Immature natural killer cell (primary cell): ENCODE data around the gene RRP36. TPM values are rescaled to one million over a fixed set of nuclear protein-coding genes. Genes with fewer than 3 reads are reported as not detected.
A peak's percentile ranks its signal among the peaks of the same experiment; 100 is the strongest.
"Not testable (repeated sequence)": the region's sequence is repeated elsewhere in the genome, so short reads cannot be mapped to it uniquely, and the experiment has no call there.

Source experiments
- DNase-seq, 3 donors: peaks; one replicate each; pipeline ENCODE4 v3.0.0; 2022; ENCODE audit warnings: mixed read lengths in 1 of 3
- H3K27ac Mint-ChIP-seq, 6 donors: one replicate each; pipeline ENCODE4 v1.8.0; 2020; ENCODE audit warnings: mixed read lengths in 6 of 6, mild to moderate bottlenecking in 5 of 6, inconsistent platforms in 4 of 6, moderate library complexity in 3 of 6
- H3K27me3 Mint-ChIP-seq, 3 donors: one replicate each; pipeline ENCODE4 v1.8.0; 2020 to 2021; ENCODE audit warnings: low read depth in 3 of 3, mild to moderate bottlenecking in 3 of 3, mixed read lengths in 3 of 3, moderate library complexity in 3 of 3, inconsistent platforms in 1 of 3
- H3K36me3 Mint-ChIP-seq, 3 donors: one replicate each; pipeline ENCODE4 v1.8.0; 2020; ENCODE audit warnings: mixed read lengths in 3 of 3, inconsistent platforms in 2 of 3, mild to moderate bottlenecking in 2 of 3
- H3K4me1 Mint-ChIP-seq, 2 donors: one replicate each; pipeline ENCODE4 v1.8.0; 2020; ENCODE audit warnings: inconsistent platforms in 2 of 2, mild to moderate bottlenecking in 2 of 2, mixed read lengths in 2 of 2, moderate library complexity in 1 of 2
- H3K4me3 Mint-ChIP-seq, 5 donors: one replicate each; pipeline ENCODE4 v1.8.0; 2020; ENCODE audit warnings: mild to moderate bottlenecking in 5 of 5, mixed read lengths in 5 of 5, inconsistent platforms in 3 of 5, moderate library complexity in 3 of 5
- H3K9me3 Mint-ChIP-seq, 6 donors: one replicate each; pipeline ENCODE4 v1.8.0; 2020; ENCODE audit warnings: mild to moderate bottlenecking in 6 of 6, mixed read lengths in 6 of 6, inconsistent platforms in 4 of 6, moderate library complexity in 3 of 6
- polyA plus RNA-seq, 3 donors: library from polyadenylated mRNA; unstranded; fragments of 300-500 nt; fragmentation: Illumina TruSeq; gene quantifications; one replicate each; pipeline ENCODE4 v1.2.3, GENCODE V29; 2021

RRP36 gene
- polyA plus RNA-seq, 3 donors from 2014 or later: 56.1 to 81.4 (median 78.9) TPM

DNA sequence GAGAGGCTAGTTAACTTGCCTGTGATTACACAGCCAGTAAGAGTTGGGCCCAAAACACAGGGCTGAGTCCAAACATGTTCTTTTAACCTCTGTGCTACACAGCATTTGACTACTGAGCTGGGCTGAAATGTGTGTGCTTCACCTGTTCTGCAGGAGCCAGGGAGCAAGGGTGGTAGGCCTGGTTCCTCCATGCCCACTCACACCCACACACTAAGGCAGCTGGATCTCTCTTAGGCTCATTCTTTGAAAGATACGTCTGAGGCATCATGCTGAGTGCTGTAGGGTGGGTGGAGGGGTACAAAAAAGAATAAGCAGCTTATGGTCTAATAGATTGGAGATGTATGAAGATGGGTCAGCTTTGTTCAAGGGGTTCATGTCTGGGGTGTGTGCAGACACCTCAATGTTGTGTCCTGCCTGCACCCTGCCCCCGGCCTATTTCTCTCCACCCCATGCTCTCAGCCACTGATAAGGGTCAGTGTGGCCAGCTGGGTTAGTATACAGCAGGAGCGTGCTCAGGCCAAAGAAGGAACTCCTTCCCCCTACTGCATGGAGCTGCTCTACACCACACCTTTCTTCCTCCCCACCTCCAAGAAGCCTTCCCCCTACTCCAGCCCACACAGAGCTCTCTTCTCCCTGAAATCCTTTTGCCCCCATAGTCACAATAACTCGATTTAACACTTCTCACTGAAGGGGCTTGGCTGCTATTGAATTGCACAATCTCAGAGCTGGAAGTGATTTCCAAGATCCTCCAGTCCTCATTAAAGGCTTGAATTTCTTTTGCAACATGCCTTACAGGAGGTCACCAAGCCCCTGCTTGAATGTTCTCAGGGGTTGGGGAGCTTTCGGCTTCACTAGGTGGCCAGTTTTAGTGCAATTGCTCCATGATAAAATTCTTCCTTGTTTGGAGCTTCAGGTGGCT lies 33.6 kb upstream of the RRP36 start:
- Mint-ChIP-seq H3K4me1 (peaks cover 36 to 60% of the 10 kb centered on the region in 2 donors), H3K27me3 (peaks cover 0 to 5% (median 0%) of the 10 kb centered on the region in 3 donors), H3K4me3 (peak overlapping the region in 1 of 5 donors; percentile 18), H3K36me3 (peaks cover 0 to 12% (median 4%) of the 10 kb centered on the region in 3 donors), H3K9me3 (no peaks in the 10 kb centered on the region), H3K27ac (peak overlapping the region in 3 of 6 donors; percentile 1 to 69 (median 4))
- no peak for DNase-seq

GRCh38 chr6:42988486-42989020 lies 32.9 kb upstream of the RRP36 start:
- H3K27ac Mint-ChIP-seq: no peak overlapping the region
- peaks cover 3 to 15% (median 4%) of the 10 kb centered on the region in 3 donors for H3K36me3 Mint-ChIP-seq
- H3K27me3 Mint-ChIP-seq: peaks cover 0 to 5% (median 0%) of the 10 kb centered on the region in 3 donors
- H3K4me3 Mint-ChIP-seq: peak overlapping the region in 1 of 5 donors; percentile 18
- peaks cover 35 to 61% of the 10 kb centered on the region in 2 donors for H3K4me1 Mint-ChIP-seq
- H3K9me3 Mint-ChIP-seq: no peaks in the 10 kb centered on the region
- no peak for DNase-seq

GRCh38 chr6:42989923-42990322 lies 31.5 kb upstream of the RRP36 start:
- Mint-ChIP-seq H3K4me1 (peaks cover 26 to 54% of the 10 kb centered on the region in 2 donors), H3K36me3 (peaks cover 4 to 16% (median 4%) of the 10 kb centered on the region in 3 donors), H3K4me3 (no peak overlapping the region), H3K9me3 (no peaks in the 10 kb centered on the region), H3K27me3 (no peaks in the 10 kb centered on the region), H3K27ac (no peak overlapping the region)
- no peak for DNase-seq

- H3K9me3 Mint-ChIP-seq: no peaks in the 10 kb centered on the region
- H3K27me3 Mint-ChIP-seq: peaks cover 0 to 1% (median 0%) of the 10 kb centered on the region in 3 donors
- peaks cover 4 to 10% (median 4%) of the 10 kb centered on the region in 3 donors for H3K36me3 Mint-ChIP-seq
- DNase-seq: no peak
- no peak overlapping the region for H3K4me3 Mint-ChIP-seq
- peaks cover 5 to 23% of the 10 kb centered on the region in 2 donors for H3K4me1 Mint-ChIP-seq
- peak overlapping the region in 1 of 6 donors; percentile 25 for H3K27ac Mint-ChIP-seq
These were observed 28.0 kb upstream of the RRP36 start for GRCh38 chr6:42993445-42993844.

GRCh38 chr6:42996513-42996912 lies 24.9 kb upstream of the RRP36 start:
- no peaks in the 10 kb centered on the region for H3K9me3 Mint-ChIP-seq
- DNase-seq: no peak
- peaks cover 4 to 10% of the 10 kb centered on the region in 2 donors for H3K4me1 Mint-ChIP-seq
- H3K36me3 Mint-ChIP-seq: peaks cover 0 to 7% (median 4%) of the 10 kb centered on the region in 3 donors
- no peak overlapping the region for H3K4me3 Mint-ChIP-seq
- peak overlapping the region in 4 of 6 donors; percentile 6 to 75 (median 47) for H3K27ac Mint-ChIP-seq
- peaks cover 0 to 1% (median 0%) of the 10 kb centered on the region in 3 donors for H3K27me3 Mint-ChIP-seq

DNA sequence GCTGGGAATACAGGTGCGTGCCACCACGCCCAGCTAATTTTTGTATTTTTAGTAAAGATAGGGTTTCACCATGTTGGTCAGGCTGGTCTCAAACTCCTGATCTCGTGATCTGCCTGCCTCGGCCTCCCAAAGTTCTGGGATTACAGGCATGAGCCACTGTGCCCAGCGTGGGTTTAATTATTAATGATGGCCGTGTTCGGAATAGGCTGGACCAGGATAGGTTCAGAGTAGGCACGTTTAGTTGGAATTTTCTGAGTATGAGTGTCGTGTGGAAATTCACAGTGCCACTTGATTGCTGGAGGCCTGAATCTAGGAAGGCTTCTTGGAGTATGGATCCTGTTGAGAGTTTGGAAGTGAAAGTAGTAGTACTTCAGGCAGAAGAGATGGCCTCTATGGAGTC lies 23.2 kb upstream of the RRP36 start:
- not testable (repeated sequence) for H3K27me3 Mint-ChIP-seq, DNase-seq, H3K36me3 Mint-ChIP-seq, H3K27ac Mint-ChIP-seq, H3K9me3 Mint-ChIP-seq, H3K4me3 Mint-ChIP-seq
- H3K4me1 Mint-ChIP-seq: peaks cover 4 to 10% of the 10 kb centered on the region in 2 donors

DNA sequence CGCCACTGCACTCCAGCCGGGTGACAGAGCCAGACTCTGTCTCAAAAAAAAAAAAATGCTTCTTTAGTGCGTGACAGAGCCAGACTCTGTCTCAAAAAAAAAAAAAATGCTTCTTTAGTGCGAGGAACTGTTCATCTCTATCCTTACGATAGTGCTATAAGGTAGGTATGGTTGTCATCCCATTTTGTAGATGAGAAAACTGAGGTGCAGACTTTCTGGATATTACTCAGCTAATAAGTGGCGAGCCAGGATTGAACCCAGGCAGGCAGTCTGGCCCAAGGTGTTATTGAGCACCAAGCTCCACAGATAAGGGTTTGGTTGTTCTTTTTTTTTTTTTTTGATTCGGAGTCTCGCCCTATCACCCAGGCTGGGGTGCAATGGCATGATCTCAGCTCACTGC lies 19.6 kb upstream of the RRP36 start:
- DNase-seq: no peak
- no peak overlapping the region for H3K4me3 Mint-ChIP-seq

DNA sequence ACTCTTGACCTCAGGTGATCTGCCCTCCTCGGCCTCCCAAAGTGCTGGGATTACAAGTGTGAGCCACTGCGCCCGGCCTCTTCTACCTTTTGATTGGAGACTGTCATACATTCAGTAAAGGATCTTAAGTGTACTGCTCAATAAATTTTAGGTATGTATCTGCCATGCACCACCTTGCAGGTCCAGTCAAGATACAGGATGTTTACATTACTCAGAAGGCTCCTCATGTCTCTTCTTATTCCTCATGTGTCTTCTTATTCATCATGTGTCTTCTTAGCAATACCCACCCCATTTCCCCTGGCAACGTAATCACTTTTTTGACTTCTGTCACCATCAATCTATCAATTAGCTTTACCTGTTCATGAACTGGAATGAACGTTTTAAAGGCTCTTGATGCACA lies 15.6 kb upstream of the RRP36 start:
- DNase-seq: no peak
- Mint-ChIP-seq H3K4me3 (no peak overlapping the region), H3K27me3 (peaks cover 0 to 1% (median 0%) of the 10 kb centered on the region in 3 donors), H3K36me3 (peaks cover 5 to 24% (median 8%) of the 10 kb centered on the region in 3 donors), H3K4me1 (peaks cover 0 to 2% of the 10 kb centered on the region in 2 donors), H3K9me3 (no peaks in the 10 kb centered on the region), H3K27ac (no peak overlapping the region)

More for the DNA sequence above, 19.6 kb upstream of the RRP36 start:
- H3K9me3 Mint-ChIP-seq: no peaks in the 10 kb centered on the region
- peaks cover 0 to 8% (median 5%) of the 10 kb centered on the region in 3 donors for H3K36me3 Mint-ChIP-seq
- peaks cover 0 to 2% of the 10 kb centered on the region in 2 donors for H3K4me1 Mint-ChIP-seq
- no peaks in the 10 kb centered on the region for H3K27me3 Mint-ChIP-seq
- no peak overlapping the region for H3K27ac Mint-ChIP-seq

- Mint-ChIP-seq H3K4me3 (no peak overlapping the region), H3K36me3 (peaks cover 5 to 25% (median 8%) of the 10 kb centered on the region in 3 donors), H3K27me3 (peaks cover 0 to 1% (median 0%) of the 10 kb centered on the region in 3 donors), H3K9me3 (no peaks in the 10 kb centered on the region), H3K4me1 (peaks cover 0 to 4% of the 10 kb centered on the region in 2 donors), H3K27ac (no peak overlapping the region)
- no peak for DNase-seq
These were observed 15.2 kb upstream of the RRP36 start for GRCh38 chr6:43006251-43006650.

DNA sequence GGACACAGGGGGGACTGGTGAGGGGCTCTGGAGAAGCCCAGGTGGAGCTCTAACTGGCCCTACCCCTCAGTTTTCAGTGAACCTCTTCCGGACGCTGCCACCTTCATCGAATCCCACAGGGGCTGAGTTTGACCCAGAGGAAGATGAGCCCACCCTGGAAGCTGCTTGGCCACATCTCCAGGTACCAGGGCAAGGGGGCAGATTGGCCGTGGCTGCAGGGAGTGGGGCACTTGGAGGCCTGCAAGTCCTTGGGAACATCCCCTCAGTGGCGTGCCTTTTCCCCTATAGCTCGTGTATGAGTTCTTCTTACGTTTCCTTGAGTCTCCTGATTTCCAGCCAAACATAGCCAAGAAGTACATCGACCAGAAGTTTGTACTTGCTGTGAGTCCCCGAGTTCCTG lies 14.3 kb upstream of the RRP36 start:
- H3K9me3 Mint-ChIP-seq: no peaks in the 10 kb centered on the region
- H3K27me3 Mint-ChIP-seq: peaks cover 0 to 2% (median 1%) of the 10 kb centered on the region in 3 donors
- H3K36me3 Mint-ChIP-seq: peaks cover 5 to 25% (median 8%) of the 10 kb centered on the region in 3 donors
- no peak overlapping the region for H3K4me3 Mint-ChIP-seq
- peak overlapping the region in 2 of 6 donors; percentile 50 to 59 for H3K27ac Mint-ChIP-seq
- DNase-seq: no peak
- H3K4me1 Mint-ChIP-seq: peaks cover 7 to 9% of the 10 kb centered on the region in 2 donors

DNA sequence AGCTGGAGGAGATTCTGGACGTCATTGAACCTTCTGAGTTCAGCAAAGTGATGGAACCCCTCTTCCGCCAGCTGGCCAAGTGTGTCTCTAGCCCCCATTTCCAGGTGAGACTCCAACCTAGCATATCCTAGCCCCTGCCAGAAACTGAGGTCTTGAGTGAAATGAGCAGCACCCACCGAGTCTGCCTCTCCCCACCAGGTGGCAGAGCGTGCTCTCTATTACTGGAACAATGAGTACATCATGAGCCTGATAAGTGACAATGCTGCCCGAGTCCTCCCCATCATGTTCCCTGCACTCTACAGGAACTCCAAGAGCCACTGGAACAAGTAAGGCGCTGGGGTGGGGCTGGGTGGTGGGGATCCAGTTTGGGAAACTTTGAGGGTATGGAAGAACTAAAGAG lies 12.3 kb upstream of the RRP36 start:
- Mint-ChIP-seq H3K4me1 (peaks cover 24 to 28% of the 10 kb centered on the region in 2 donors), H3K9me3 (no peaks in the 10 kb centered on the region), H3K27ac (peak overlapping the region in 2 of 6 donors; percentile 9 to 64), H3K36me3 (peaks cover 5 to 25% (median 8%) of the 10 kb centered on the region in 3 donors), H3K27me3 (peaks cover 0 to 6% (median 4%) of the 10 kb centered on the region in 3 donors), H3K4me3 (no peak overlapping the region)
- DNase-seq: no peak

GRCh38 chr6:43011207-43011606 lies 10.2 kb upstream of the RRP36 start:
- H3K36me3 Mint-ChIP-seq: peaks cover 0 to 20% (median 8%) of the 10 kb centered on the region in 3 donors
- peak overlapping the region in 1 of 5 donors; percentile 97 for H3K4me3 Mint-ChIP-seq
- H3K4me1 Mint-ChIP-seq: peaks cover 37 to 45% of the 10 kb centered on the region in 2 donors
- H3K9me3 Mint-ChIP-seq: no peaks in the 10 kb centered on the region
- DNase-seq: no peak
- H3K27ac Mint-ChIP-seq: peak overlapping the region in 3 of 6 donors; percentile 27 to 55 (median 43)
- H3K27me3 Mint-ChIP-seq: peaks cover 0 to 8% (median 4%) of the 10 kb centered on the region in 3 donors

DNA sequence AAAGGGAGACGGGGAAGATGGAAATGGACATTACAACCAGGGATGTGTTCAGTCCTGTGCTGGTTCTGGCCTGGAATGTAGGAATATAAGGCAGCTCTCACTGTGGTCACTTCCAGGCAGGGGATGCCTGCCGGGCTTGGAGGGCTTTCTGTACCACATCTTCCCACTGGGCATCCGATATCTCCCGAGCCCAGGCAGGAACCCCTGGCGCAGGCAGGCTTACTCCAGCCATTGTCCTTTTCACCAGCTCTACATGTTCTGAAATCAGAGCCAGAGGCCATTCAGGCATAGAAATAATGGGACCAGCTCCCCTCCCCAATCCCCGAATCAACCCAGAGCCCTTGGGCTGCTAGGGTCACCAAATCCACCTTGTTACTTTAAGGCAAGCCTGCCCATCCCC lies 9.1 kb upstream of the RRP36 start:
- peaks cover 43 to 48% of the 10 kb centered on the region in 2 donors for H3K4me1 Mint-ChIP-seq
- peaks cover 0 to 19% (median 6%) of the 10 kb centered on the region in 3 donors for H3K36me3 Mint-ChIP-seq
- DNase-seq: no peak
- H3K4me3 Mint-ChIP-seq: peak overlapping the region; percentile 90 to 99 (median 93)
- H3K27me3 Mint-ChIP-seq: peaks cover 0 to 8% (median 4%) of the 10 kb centered on the region in 3 donors
- peak overlapping the region in 5 of 6 donors; percentile 71 to 97 (median 86) for H3K27ac Mint-ChIP-seq
- H3K9me3 Mint-ChIP-seq: no peaks in the 10 kb centered on the region
